Pancreas (tissue), 10 donors: ENCODE data around the gene NPEPL1. TPM values are rescaled to one million over a fixed set of nuclear protein-coding genes. Genes with fewer than 3 reads are reported as not detected.
A peak's percentile ranks its signal among the peaks of the same experiment; 100 is the strongest.

ENCODE experiments used
- ATAC-seq, 4 donors: fragments of 200-7000 bp; cut with Tn5 transposase; one replicate each; pipeline versions ENCODE4 v1.8.0 to v1.9.1; 2020; ENCODE audit warnings: mild to moderate bottlenecking in 4 of 4, moderate library complexity in 4 of 4
- DNase-seq, 6 donors: peaks; one replicate each; pipeline ENCODE4 v3.0.0-alpha.2; 2020
- FAIRE-seq: peaks from 2 replicates; lab custom pipeline; 2012; peaks lifted over from hg19 to GRCh38; lab: Jason Lieb, UNC
- H3K27ac ChIP-seq, 4 donors: fragments of 200-600 bp; sonication (generic); 1 replicate in 3 of 4; 2 replicates in 1 of 4; pipeline versions ENCODE4 v1.5.0 to v1.8.0; 2020
- H3K27me3 ChIP-seq, 4 donors: fragments of 200-600 bp; one replicate each; pipeline ENCODE4 v1.8.0; 2021
- H3K36me3 ChIP-seq, 3 donors: fragments of 200-600 bp; sonication (generic) in 1 of 3; one replicate each; pipeline versions ENCODE4 v1.5.0 to v1.8.0; 2020 to 2021
- H3K4me1 ChIP-seq, 3 donors: fragments of 200-600 bp; one replicate each; pipeline ENCODE4 v1.8.0; 2021
- H3K4me3 ChIP-seq, 4 donors: fragments of 200-600 bp; sonication (generic) in 2 of 4; one replicate each; pipeline versions ENCODE4 v1.5.0 to v1.8.0; 2020 to 2021
- H3K9me3 ChIP-seq, 4 donors: fragments of 200-600 bp; one replicate each; pipeline ENCODE4 v1.8.0; 2021
- CTCF ChIP-seq, 4 donors: fragments of 200-600 bp; sonication (generic) in 3 of 4; IDR thresholded peaks; one replicate each; pipeline versions ENCODE4 v1.5.0 to v1.8.0; 2021; ENCODE audit warnings: antibody characterized with exemption in 4 of 4
- WGBS, 2 donors: extraction: QIAGEN DNeasy Blood & Tissue Kit; methylation state at CpG; one replicate each; pipeline ENCODE4 v1.1.7; 2013; 5-methylcytosine and 5-hydroxymethylcytosine counted together
- intact Hi-C, 3 donors: fragments of 100-400 bp; cut with DNase I; formaldehyde crosslinking; loops; one replicate each; pipeline versions ENCODE4 v1.11.1 to v1.14.2; 2022
- polyA plus RNA-seq, 2 donors: library from polyadenylated mRNA; stranded (reverse); fragments of 200-250 nt; gene quantifications; one replicate each; pipeline ENCODE4 v1.2.3, GENCODE V29; 2013
- total RNA-seq, 6 donors: library from RNA; stranded (reverse); fragmentation: NEBNext Ultra II Directional in 4 of 6; extraction: Animal tissue kit (Norgen Biotek cat#: 25700) in 4 of 6; gene quantifications; one replicate each; pipeline versions ENCODE4 v1.2.1 to v1.2.4, GENCODE V29; 2021 to 2023
- donor health status: healthy with polysubstance abuse.
- donor health status: DM: no; HTN: no; CAD: no; lungs with moderate emphysema.
- donor health status: DM: no; HTN: no; CAD: no.
- donor health status: control.
- donor health status: control.
- donor health status: Bipolar disorder and iron deficiency.
- donor health status: DM: yes; HTN: yes; CAD: no.
- donor health status: DM: no; HTN: no; CAD: no.
- donor health status: DM: no; HTN: no; CAD: no.
- donor health status: DM: yes; HTN: yes; CAD: no.

NPEPL1 gene
- total and polyA plus RNA-seq, 8 donors = 12.4 to 77.8 (median 18.0) TPM

- no peak for FAIRE-seq
- Histone ChIP-seq H3K9me3 (no peaks in the 10 kb centered on the region), H3K4me1 (no peaks in the 10 kb centered on the region), H3K27ac (no peak overlapping the region), H3K36me3 (peaks cover 3 to 33% (median 12%) of the 10 kb centered on the region in 3 donors), H3K27me3 (no peaks in the 10 kb centered on the region), H3K4me3 (no peak overlapping the region)
- ATAC-seq = no peak
- 87 to 95% methylated on average over 8 of the region's 8 CpGs for WGBS, 2 donors
- no peak for DNase-seq
- no peak for TF ChIP-seq CTCF (IDR thresholded peaks at IDR 0.05)
- intact Hi-C loops = no loop called here
Observed at GRCh38 chr20:58678806-58679205, 13.8 kb upstream of the NPEPL1 start.

- TF ChIP-seq CTCF (IDR thresholded peaks at IDR 0.05) = no peak
- Histone ChIP-seq H3K4me1 (no peaks in the 10 kb centered on the region), H3K4me3 (no peak overlapping the region), H3K36me3 (peaks cover 0 to 8% (median 0%) of the 10 kb centered on the region in 3 donors), H3K9me3 (no peaks in the 10 kb centered on the region), H3K27ac (peak overlapping the region in 1 of 4 donors; percentile 23), H3K27me3 (no peaks in the 10 kb centered on the region)
- 63% methylated on average over 11 of the region's 11 CpGs for WGBS, 2 donors
- ATAC-seq (no peak), FAIRE-seq (no peak), DNase-seq (no peak)
- intact Hi-C loops = no loop called here
Observed at GRCh38 chr20:58682656-58683531, 9.7 kb upstream of the NPEPL1 start.

GRCh38 chr20:58684291-58684690 is 8.3 kb upstream of the NPEPL1 start:
- ATAC-seq (peak in 3 of 4 donors; percentile 30 to 52 (median 44)), FAIRE-seq (no peak), DNase-seq (no peak)
- 72 to 73% methylated on average over 2 of the region's 2 CpGs for WGBS, 2 donors
- peak overlapping the region; percentile 7 to 67 (median 44) for H3K27ac ChIP-seq
- intact Hi-C loops = no loop called here
- H3K4me1 ChIP-seq = no peaks in the 10 kb centered on the region
- H3K27me3 ChIP-seq = no peaks in the 10 kb centered on the region
- H3K36me3 ChIP-seq = peaks cover 0 to 8% (median 0%) of the 10 kb centered on the region in 3 donors
- TF ChIP-seq CTCF (IDR thresholded peaks at IDR 0.05) = no peak
- H3K4me3 ChIP-seq = no peak overlapping the region
- H3K9me3 ChIP-seq = no peaks in the 10 kb centered on the region

- Histone ChIP-seq H3K9me3 (no peaks in the 10 kb centered on the region), H3K27me3 (no peaks in the 10 kb centered on the region), H3K36me3 (no peaks in the 10 kb centered on the region), H3K27ac (no peak overlapping the region), H3K4me1 (peaks cover 0 to under 1% (median 0%) of the 10 kb centered on the region in 3 donors), H3K4me3 (no peak overlapping the region)
- ATAC-seq (no peak), DNase-seq (no peak), FAIRE-seq (no peak)
- WGBS, 2 donors = 92 to 93% methylated on average over 5 of the region's 5 CpGs
- intact Hi-C loops = no loop called here
- TF ChIP-seq CTCF (IDR thresholded peaks at IDR 0.05) = no peak
Observed at GRCh38 chr20:58685988-58686387, 6.6 kb upstream of the NPEPL1 start.

GRCh38 chr20:58688414-58688813 is 4.2 kb upstream of the NPEPL1 start:
- Histone ChIP-seq H3K27ac (no peak overlapping the region), H3K27me3 (no peaks in the 10 kb centered on the region), H3K9me3 (no peaks in the 10 kb centered on the region), H3K36me3 (no peaks in the 10 kb centered on the region), H3K4me1 (peaks cover 0 to 5% (median 1%) of the 10 kb centered on the region in 3 donors), H3K4me3 (no peak overlapping the region)
- TF ChIP-seq CTCF (IDR thresholded peaks at IDR 0.05) = no peak
- FAIRE-seq (no peak), DNase-seq (no peak), ATAC-seq (no peak)
- intact Hi-C loops = no loop called here
- WGBS, 2 donors = 91 to 95% methylated on average over 4 of the region's 4 CpGs
